Activated CD8-positive, alpha-beta memory T cell treated with anti-CD3 and anti-CD28 coated beads, Interleukin-2, amount 10 ng/mL, durations not matched to agents 7 days and 5 days (primary cell): ENCODE data around the gene LGI4. TPM values are rescaled to one million over a fixed set of nuclear protein-coding genes. Genes with fewer than 3 reads are reported as not detected.
"Not testable (repeated sequence)": the region's sequence is repeated elsewhere in the genome, so short reads cannot be mapped to it uniquely, and the experiment has no call there.

Experiments used
- ATAC-seq: fragments of 150-1000 bp; cut with Tn5 transposase; one replicate; pipeline ENCODE4 v1.10.0; 2021; ENCODE audit warnings: moderate library complexity
- CTCF ChIA-PET: fragments of 350-600 bp; sonication (Branson Sonifier 250); formaldehyde crosslinking; loops from one replicate; lab custom pipeline; 2021; ENCODE audit warnings: antibody characterized with exemption; lab: Charles Lee
- DNase-seq: peaks from one replicate; pipeline ENCODE4 v3.0.0-alpha.2; 2020
- H3K27ac Mint-ChIP-seq: one replicate; pipeline ENCODE4 v1.8.0; 2021; ENCODE audit warnings: mild to moderate bottlenecking, mixed read lengths
- H3K27me3 Mint-ChIP-seq: one replicate; pipeline ENCODE4 v1.8.0; 2021; ENCODE audit warnings: mixed read lengths
- H3K36me3 Mint-ChIP-seq: one replicate; pipeline ENCODE4 v1.8.0; 2021; ENCODE audit warnings: mild to moderate bottlenecking, mixed read lengths
- H3K4me1 Mint-ChIP-seq: one replicate; pipeline ENCODE4 v1.8.0; 2021; ENCODE audit warnings: mixed read lengths
- H3K4me3 Mint-ChIP-seq: one replicate; pipeline ENCODE4 v1.8.0; 2021; ENCODE audit warnings: mild to moderate bottlenecking, moderate library complexity, mixed read lengths
- H3K9me3 Mint-ChIP-seq: one replicate; pipeline ENCODE4 v1.8.0; 2022; ENCODE audit warnings: low read depth, mixed read lengths
- total RNA-seq, 2 experiments: library from RNA; stranded (reverse); gene quantifications; one replicate each; pipeline ENCODE4 v1.2.3, GENCODE V29; 2021

LGI4 gene
- total RNA-seq, 2 experiments from 2014 or later: not detected

- CTCF ChIA-PET: no interaction called here
- H3K9me3 Mint-ChIP-seq: peaks cover 3% of the 10 kb centered on the region
- no peak for ATAC-seq
- H3K4me3 Mint-ChIP-seq: no peak overlapping the region
- no peaks in the 10 kb centered on the region for H3K36me3 Mint-ChIP-seq
- no peak for DNase-seq
- H3K27ac Mint-ChIP-seq: no peak overlapping the region
- H3K4me1 Mint-ChIP-seq: peaks cover 2% of the 10 kb centered on the region
- H3K27me3 Mint-ChIP-seq: no peaks in the 10 kb centered on the region
Observed at GRCh38 chr19:35109395-35110112, 25.3 kb downstream of the LGI4 start.

GRCh38 chr19:35108730-35109129 lies 26.1 kb downstream of the LGI4 start:
- CTCF ChIA-PET: no interaction called here
- no peaks in the 10 kb centered on the region for H3K27me3 Mint-ChIP-seq
- no peak overlapping the region for H3K4me3 Mint-ChIP-seq
- ATAC-seq (no peak), DNase-seq (no peak)
- H3K4me1 Mint-ChIP-seq: no peaks in the 10 kb centered on the region
- H3K36me3 Mint-ChIP-seq: no peaks in the 10 kb centered on the region
- peaks cover 3% of the 10 kb centered on the region for H3K9me3 Mint-ChIP-seq
- H3K27ac Mint-ChIP-seq: no peak overlapping the region

- CTCF ChIA-PET: interaction anchor here (1.0 kb wide), 1 partner anchor 33 kb away, joined by 3 read pairs; no protein-coding TSS in a partner anchor
- peak overlapping the region; percentile 25 for H3K27ac Mint-ChIP-seq
- no peaks in the 10 kb centered on the region for H3K4me1 Mint-ChIP-seq
Observed at GRCh38 chr19:35107545-35107944, 27.3 kb downstream of the LGI4 start.

GRCh38 chr19:35106898-35107541 lies 27.8 kb downstream of the LGI4 start:
- no peak for ATAC-seq
- no peak overlapping the region for H3K4me3 Mint-ChIP-seq
- H3K27me3 Mint-ChIP-seq: no peaks in the 10 kb centered on the region
- peak overlapping the region; percentile 25 for H3K27ac Mint-ChIP-seq
- CTCF ChIA-PET: interaction anchor here (1.0 kb wide), 1 partner anchor 34 kb away, joined by 3 read pairs; no protein-coding TSS in a partner anchor
- H3K9me3 Mint-ChIP-seq: peaks cover 3% of the 10 kb centered on the region
- H3K4me1 Mint-ChIP-seq: no peaks in the 10 kb centered on the region
- no peak for DNase-seq
- H3K36me3 Mint-ChIP-seq: no peaks in the 10 kb centered on the region

More at GRCh38 chr19:35107545-35107944, 27.3 kb downstream of the LGI4 start:
- Mint-ChIP-seq H3K4me3 (no peak overlapping the region), H3K9me3 (peaks cover 3% of the 10 kb centered on the region), H3K27me3 (no peaks in the 10 kb centered on the region), H3K36me3 (no peaks in the 10 kb centered on the region)
- ATAC-seq (no peak), DNase-seq (no peak)

- peaks cover 3% of the 10 kb centered on the region for H3K9me3 Mint-ChIP-seq
- H3K4me3 Mint-ChIP-seq: no peak overlapping the region
- no peaks in the 10 kb centered on the region for H3K36me3 Mint-ChIP-seq
- no peaks in the 10 kb centered on the region for H3K4me1 Mint-ChIP-seq
- DNase-seq (no peak), ATAC-seq (no peak)
- no peak overlapping the region for H3K27ac Mint-ChIP-seq
- H3K27me3 Mint-ChIP-seq: no peaks in the 10 kb centered on the region
- CTCF ChIA-PET: no interaction called here
Observed at GRCh38 chr19:35106291-35106583, 28.6 kb downstream of the LGI4 start.

- Mint-ChIP-seq H3K4me1 (no peaks in the 10 kb centered on the region), H3K36me3 (no peaks in the 10 kb centered on the region), H3K9me3 (peaks cover 3% of the 10 kb centered on the region), H3K4me3 (no peak overlapping the region), H3K27me3 (no peaks in the 10 kb centered on the region), H3K27ac (no peak overlapping the region)
- CTCF ChIA-PET: no interaction called here
- ATAC-seq: no peak
- no peak for DNase-seq
Observed at GRCh38 chr19:35105411-35106290, 29.2 kb downstream of the LGI4 start.

- H3K4me3 Mint-ChIP-seq: no peak overlapping the region
- DNase-seq (no peak), ATAC-seq (no peak)
- H3K27me3 Mint-ChIP-seq: no peaks in the 10 kb centered on the region
- no peaks in the 10 kb centered on the region for H3K36me3 Mint-ChIP-seq
- no peak overlapping the region for H3K27ac Mint-ChIP-seq
- no peaks in the 10 kb centered on the region for H3K4me1 Mint-ChIP-seq
- CTCF ChIA-PET: no interaction called here
- peaks cover 3% of the 10 kb centered on the region for H3K9me3 Mint-ChIP-seq
Observed at GRCh38 chr19:35105047-35105410, 29.8 kb downstream of the LGI4 start.

GRCh38 chr19:35104361-35104760 lies 30.5 kb downstream of the LGI4 start:
- ATAC-seq (no peak), DNase-seq (no peak)
- Mint-ChIP-seq H3K36me3 (no peaks in the 10 kb centered on the region), H3K27ac (no peak overlapping the region), H3K4me1 (no peaks in the 10 kb centered on the region), H3K4me3 (no peak overlapping the region), H3K27me3 (no peaks in the 10 kb centered on the region), H3K9me3 (peaks cover 3% of the 10 kb centered on the region)
- CTCF ChIA-PET: interaction anchor here (1.4 kb wide), 1 partner anchor 406 kb away, joined by 3 read pairs; no protein-coding TSS in a partner anchor

- H3K9me3 Mint-ChIP-seq, H3K27ac Mint-ChIP-seq, ATAC-seq, H3K4me3 Mint-ChIP-seq, H3K27me3 Mint-ChIP-seq, H3K4me1 Mint-ChIP-seq, H3K36me3 Mint-ChIP-seq, DNase-seq: not testable (repeated sequence)
- CTCF ChIA-PET: interaction anchor here (1.4 kb wide), 1 partner anchor 407 kb away, joined by 3 read pairs; no protein-coding TSS in a partner anchor
Observed at GRCh38 chr19:35103614-35104013, 31.2 kb downstream of the LGI4 start.

- H3K27ac Mint-ChIP-seq, H3K27me3 Mint-ChIP-seq, H3K9me3 Mint-ChIP-seq, H3K36me3 Mint-ChIP-seq, ATAC-seq, DNase-seq, H3K4me1 Mint-ChIP-seq, CTCF ChIA-PET, H3K4me3 Mint-ChIP-seq: not testable (repeated sequence)
Observed at GRCh38 chr19:35101949-35102348, 32.9 kb downstream of the LGI4 start.

GRCh38 chr19:35100588-35101533 lies 34.0 kb downstream of the LGI4 start:
- Mint-ChIP-seq H3K4me3 (no peak overlapping the region), H3K27ac (no peak overlapping the region), H3K4me1 (no peaks in the 10 kb centered on the region), H3K36me3 (no peaks in the 10 kb centered on the region), H3K27me3 (no peaks in the 10 kb centered on the region), H3K9me3 (no peaks in the 10 kb centered on the region)
- CTCF ChIA-PET: interaction anchor here (0.7 kb wide), 1 partner anchor 58 kb away, joined by 3 read pairs; no protein-coding TSS in a partner anchor
- DNase-seq: no peak
- ATAC-seq: no peak

GRCh38 chr19:35099897-35100275 lies 35.0 kb downstream of the LGI4 start:
- no peak overlapping the region for H3K27ac Mint-ChIP-seq
- CTCF ChIA-PET: interaction anchor here (1.5 kb wide), 1 partner anchor 15 kb away, joined by 3 read pairs; no protein-coding TSS in a partner anchor
- ATAC-seq (no peak), DNase-seq (no peak)
- H3K9me3 Mint-ChIP-seq: no peaks in the 10 kb centered on the region
- no peaks in the 10 kb centered on the region for H3K36me3 Mint-ChIP-seq
- no peaks in the 10 kb centered on the region for H3K4me1 Mint-ChIP-seq
- no peak overlapping the region for H3K4me3 Mint-ChIP-seq
- H3K27me3 Mint-ChIP-seq: no peaks in the 10 kb centered on the region
